Islet of Langerhans (tissue), 1 donor: Measurements from ENCODE around the gene MT1H.
"Not testable (repeated sequence)": the region's sequence is repeated elsewhere in the genome, so short reads cannot be mapped to it uniquely, and the experiment has no call there.

ENCODE experiments used
- FAIRE-seq: peaks from one replicate; lab custom pipeline; 2011; peaks lifted over from hg19 to GRCh38; lab: Jason Lieb, UNC

Gene MT1H

GRCh38 chr16:56665286-56666261 lies 4.0 kb upstream of the MT1H start:
- FAIRE-seq = not testable (repeated sequence)

DNA sequence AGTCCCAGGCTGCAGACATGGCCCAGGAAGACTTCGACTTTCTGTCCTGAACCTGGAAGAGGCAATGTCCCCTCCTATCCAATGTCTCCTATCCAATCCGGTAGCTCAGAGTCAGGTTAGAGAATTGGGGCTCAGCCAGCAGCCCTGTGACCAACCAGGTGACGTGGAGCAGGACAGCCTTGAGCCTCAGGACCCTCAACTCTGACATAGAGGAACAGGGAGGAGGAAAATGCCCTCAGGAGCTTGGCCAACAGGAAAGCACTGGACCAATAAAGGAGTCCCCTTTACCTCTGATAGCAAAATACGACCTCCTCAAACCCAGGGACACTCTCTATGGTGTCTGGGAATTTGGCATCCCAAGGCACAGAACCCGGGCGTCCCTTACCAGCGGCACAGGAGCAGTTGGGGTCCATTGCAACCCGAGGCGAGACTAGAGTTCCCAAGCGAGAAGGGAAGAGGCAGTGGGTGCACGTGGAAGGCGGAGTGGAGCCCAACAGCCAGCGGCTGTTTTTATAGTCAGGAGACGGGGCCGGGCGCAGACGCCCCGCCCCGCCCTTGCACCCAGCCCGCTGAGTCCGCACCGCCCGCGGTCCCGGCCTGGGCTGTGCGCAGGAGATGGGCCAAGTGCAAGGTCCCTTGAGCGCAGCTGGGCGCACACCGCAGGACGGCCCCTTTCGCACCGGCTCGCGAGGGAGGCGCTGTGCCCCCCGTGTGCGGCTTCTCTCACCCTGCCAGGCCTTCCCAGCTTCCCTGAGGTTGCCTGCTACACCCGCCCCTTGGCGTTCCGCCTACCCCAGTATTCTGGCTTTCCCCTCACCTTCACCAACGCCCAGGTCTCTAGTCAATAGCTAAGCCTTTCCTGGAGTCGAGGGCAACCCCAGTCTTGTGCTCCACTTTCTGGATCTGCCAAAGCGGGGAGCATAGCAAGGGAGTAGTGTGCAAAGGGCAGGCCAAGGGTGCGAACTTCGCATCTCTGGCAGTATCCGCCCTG lies 1.7 kb upstream of the MT1H start, which contains the start of gene MT1G:
MT1G (minus strand) TSS at position 485 of the 991 bp plus-strand sequence; CDS start at position 413, 72 bp downstream.
- no peak for FAIRE-seq

GRCh38 chr16:56669840-56670619 lies 416 bp downstream of the MT1H start:
- no peak for FAIRE-seq

- no peak for FAIRE-seq
Observed at GRCh38 chr16:56670620-56670934, 963 bp downstream of the MT1H start.

DNA sequence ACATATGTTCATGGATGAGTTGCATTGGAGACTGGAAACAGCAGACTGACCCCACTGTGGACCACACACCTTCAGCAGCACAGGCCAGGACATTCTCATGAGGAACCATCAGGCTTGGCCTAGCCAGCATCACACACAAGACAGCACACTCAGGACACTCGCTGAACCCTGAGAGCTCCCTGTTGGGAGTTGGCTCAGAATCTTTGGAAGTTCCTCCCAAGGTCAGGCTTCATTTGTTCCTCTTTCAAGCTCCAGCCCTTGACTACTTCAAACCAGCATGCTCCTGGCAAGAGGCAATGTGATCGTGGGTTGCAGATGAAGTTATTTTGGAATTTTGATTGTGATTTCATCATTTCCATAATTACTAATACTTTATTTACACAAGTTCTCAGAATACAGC lies 2.1 kb downstream of the MT1H start:
- FAIRE-seq = not testable (repeated sequence)

- FAIRE-seq = not testable (repeated sequence)
Observed at GRCh38 chr16:56672171-56672570, 2.6 kb downstream of the MT1H start.

- FAIRE-seq = no peak
Observed at GRCh38 chr16:56672761-56673536, 3.3 kb downstream of the MT1H start.

GRCh38 chr16:56673921-56674320 lies 4.3 kb downstream of the MT1H start:
- no peak for FAIRE-seq

- not testable (repeated sequence) for FAIRE-seq
Observed at GRCh38 chr16:56674570-56674969, 5.0 kb downstream of the MT1H start.

DNA sequence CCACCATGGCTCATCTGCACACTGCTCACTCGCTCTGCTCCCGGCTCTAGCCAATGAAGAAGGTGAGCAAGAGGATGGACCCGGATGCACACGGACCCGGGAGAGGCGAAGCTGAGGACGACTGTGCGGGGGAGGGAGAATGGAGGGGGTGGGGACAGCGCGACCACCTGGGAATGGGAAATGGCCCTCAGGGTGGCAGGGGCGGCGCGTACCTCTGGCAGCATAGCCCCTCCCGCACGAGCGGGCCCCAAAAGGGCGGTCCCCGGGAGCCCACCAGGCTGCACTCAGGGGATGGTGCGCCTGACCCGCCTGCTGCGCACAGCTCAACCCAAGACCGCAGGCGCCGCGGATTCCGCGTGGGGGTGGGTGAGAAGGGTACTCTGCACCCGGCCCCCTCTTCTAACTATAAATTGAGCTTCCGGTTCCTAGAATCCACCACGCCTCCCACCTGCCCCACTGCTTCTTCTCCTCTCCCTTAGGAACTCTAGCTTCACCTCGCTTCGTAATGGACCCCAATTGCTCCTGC lies 6.1 kb downstream of the MT1H start:
- no peak for FAIRE-seq

DNA sequence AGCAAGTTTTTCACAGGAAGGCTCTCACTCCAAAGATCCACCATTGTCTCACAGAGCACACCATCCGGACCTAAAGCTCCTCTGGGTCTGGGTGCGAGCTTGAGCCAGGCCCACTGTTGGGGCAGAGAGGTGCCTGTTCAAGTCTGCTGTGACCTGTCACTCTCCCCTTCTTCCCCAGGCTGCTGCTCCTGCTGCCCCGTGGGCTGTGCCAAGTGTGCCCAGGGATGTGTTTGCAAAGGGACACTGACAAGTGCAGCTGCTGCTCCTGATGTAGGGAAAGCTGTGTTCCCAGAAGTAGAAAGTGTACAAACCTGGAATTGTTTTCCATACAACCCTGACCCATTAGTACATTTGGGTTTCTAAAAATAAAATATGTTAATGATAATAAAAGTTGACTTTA lies 7.9 kb downstream of the MT1H start:
- FAIRE-seq = no peak

DNA sequence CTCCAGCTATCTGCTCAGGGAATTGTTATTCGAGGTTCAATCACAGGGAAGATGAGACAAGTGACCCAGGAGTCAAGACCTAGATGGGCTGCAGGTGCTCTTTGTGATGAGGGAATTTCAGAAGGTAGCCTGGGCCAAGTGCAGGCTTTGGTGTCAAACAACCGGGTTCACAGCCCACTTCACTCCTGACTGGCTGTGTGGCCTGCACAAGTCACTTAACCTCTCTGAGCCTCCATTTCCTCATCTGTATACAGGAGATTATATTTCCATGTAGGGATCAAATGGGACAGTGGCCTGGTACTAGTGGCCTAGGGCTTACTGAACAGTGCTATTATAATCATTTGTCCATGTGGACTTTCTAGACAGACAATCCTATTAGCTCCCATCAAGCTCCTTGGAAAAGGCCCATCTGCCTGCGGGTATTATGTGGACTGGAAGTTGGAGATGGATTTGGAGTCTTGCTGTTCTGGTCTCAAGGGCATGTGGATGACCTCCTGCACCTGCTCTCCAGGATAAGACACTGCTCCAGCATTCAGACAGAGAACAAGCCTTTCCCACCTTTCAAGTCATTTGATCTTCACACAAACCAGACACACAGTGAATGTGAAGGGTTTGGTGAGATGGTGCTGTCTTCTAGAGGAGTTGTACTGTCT lies 9.6 kb downstream of the MT1H start:
- FAIRE-seq = no peak

GRCh38 chr16:56679818-56680217 lies 10.2 kb downstream of the MT1H start:
- FAIRE-seq = no peak

GRCh38 chr16:56681939-56682702 lies 12.5 kb downstream of the MT1H start, which contains the start of gene MT1X:
MT1X (plus strand) TSS chr16:56682470; CDS start chr16:56682541, 71 bp downstream.
- FAIRE-seq = no peak

GRCh38 chr16:56682703-56683397 lies 13.2 kb downstream of the MT1H start:
- no peak for FAIRE-seq

GRCh38 chr16:56683424-56684172 lies 14.0 kb downstream of the MT1H start:
- FAIRE-seq = no peak

- no peak for FAIRE-seq
Observed at GRCh38 chr16:56684256-56684925, 14.8 kb downstream of the MT1H start.
